Measurements from ENCODE around the gene C10orf67.

DNA sequence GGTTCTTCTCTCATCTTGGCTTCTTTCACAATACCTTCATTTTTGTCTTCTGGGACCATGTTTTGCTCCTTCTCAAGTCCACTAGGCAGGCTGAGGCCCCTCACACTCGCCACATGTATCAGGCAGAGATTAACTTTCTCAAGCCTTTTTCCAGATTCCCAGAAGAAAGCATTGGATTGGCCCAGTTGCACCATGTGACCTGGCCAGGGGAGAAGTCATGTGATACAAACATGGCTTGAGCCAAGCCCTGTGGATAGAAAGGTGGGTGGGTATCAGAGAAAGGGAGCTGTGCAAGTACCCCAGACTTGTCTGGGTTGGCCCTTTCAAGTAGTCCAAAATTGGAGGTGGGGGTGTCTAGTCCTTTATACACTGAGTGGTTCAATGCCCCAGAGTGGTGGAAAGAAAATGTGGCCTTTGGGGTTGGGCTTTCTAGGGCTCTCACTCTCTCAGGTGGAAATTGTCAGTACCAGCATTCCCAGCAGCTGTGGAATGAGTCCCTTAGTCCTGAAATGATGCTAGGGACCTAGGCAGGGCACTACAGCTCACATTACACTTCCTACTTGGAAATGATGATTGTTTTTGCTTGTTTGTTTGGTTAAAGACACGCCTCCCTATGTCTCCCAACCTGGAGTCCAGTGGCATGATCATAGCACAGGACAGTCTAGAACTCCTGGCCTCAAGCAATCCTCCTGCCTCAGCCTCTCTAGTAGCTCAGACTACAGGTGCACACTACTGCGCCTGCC lies 36.9 kb upstream of the C10orf67 start:
- TF ChIP-seq, protein P1, sequence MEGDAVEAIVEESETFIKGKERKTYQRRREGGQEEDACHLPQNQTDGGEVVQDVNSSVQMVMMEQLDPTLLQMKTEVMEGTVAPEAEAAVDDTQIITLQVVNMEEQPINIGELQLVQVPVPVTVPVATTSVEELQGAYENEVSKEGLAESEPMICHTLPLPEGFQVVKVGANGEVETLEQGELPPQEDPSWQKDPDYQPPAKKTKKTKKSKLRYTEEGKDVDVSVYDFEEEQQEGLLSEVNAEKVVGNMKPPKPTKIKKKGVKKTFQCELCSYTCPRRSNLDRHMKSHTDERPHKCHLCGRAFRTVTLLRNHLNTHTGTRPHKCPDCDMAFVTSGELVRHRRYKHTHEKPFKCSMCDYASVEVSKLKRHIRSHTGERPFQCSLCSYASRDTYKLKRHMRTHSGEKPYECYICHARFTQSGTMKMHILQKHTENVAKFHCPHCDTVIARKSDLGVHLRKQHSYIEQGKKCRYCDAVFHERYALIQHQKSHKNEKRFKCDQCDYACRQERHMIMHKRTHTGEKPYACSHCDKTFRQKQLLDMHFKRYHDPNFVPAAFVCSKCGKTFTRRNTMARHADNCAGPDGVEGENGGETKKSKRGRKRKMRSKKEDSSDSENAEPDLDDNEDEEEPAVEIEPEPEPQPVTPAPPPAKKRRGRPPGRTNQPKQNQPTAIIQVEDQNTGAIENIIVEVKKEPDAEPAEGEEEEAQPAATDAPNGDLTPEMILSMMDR (conservative IDR thresholded peaks at IDR 0.05 in 1 of 2, IDR thresholded peaks at IDR 0.05 in 1 of 2; ENCODE audit: extremely low read depth in 1 of 2, insufficient read depth in 1 of 2, low read depth in 1 of 2, low read length in 2 of 2) = no peak
- TF ChIP-seq EZH2 (IDR thresholded peaks at IDR 0.05; ENCODE audit: borderline replicate concordance, low read length) = no peak

All from mammary epithelial cell (primary cell).